HepG2 (cell line): Measurements from ENCODE around the gene ART1. TPM values are rescaled to one million over a fixed set of nuclear protein-coding genes. Genes with fewer than 3 reads are reported as not detected.

Source experiments
- ATAC-seq: fragments of 200-7000 bp; cut with Tn5 transposase; 3 replicates; pipeline ENCODE4 v1.9.1; 2020; ENCODE audit warnings: mild to moderate bottlenecking, moderate library complexity
- BruUV-seq: library from RNA; stranded (reverse); fragments of 400-500 nt; replicated peaks from 2 replicates; lab custom pipeline; 2021; lab: Mats Ljungman, UMichigan
- CTCF ChIA-PET: fragments of 300-600 bp; formaldehyde crosslinking; extraction: SDS; loops from one replicate; lab custom pipeline; 2021; ENCODE audit warnings: low total read pairs, inconsistent platforms, low intra/inter-chr PET ratio; lab: Yijun Ruan, JAX
- POLR2A ChIA-PET: fragments of 350-600 bp; sonication (Branson Sonifier 250); formaldehyde crosslinking; loops from one replicate; lab custom pipeline; 2020; ENCODE audit warnings: antibody characterized with exemption, inconsistent platforms; lab: Yijun Ruan, JAX
- DNase-seq: peaks from one replicate; pipeline ENCODE4 v3.0.0-alpha.2; 2015; ENCODE audit warnings: low spot score
- FAIRE-seq: peaks from 3 replicates; lab custom pipeline; 2011; peaks lifted over from hg19 to GRCh38; lab: Jason Lieb, UNC
- H2AFZ ChIP-seq: one replicate; pipeline ENCODE4 v1.6.1; 2011; ENCODE audit warnings: low read length, inconsistent platforms
- H3K27ac ChIP-seq: fragments of 300-600 bp; 3 replicates; pipeline ENCODE4 v1.8.0; 2011; ENCODE audit warnings: mixed run types, mild to moderate bottlenecking, mixed read lengths, low read length, inconsistent platforms; ENCODE audit not compliant: insufficient read depth; ENCODE audit errors: extremely low read length
- H3K27me3 ChIP-seq, 2 experiments: fragments of 200-600 bp in 1 of 2; 2 replicates in 1 of 2; 3 replicates in 1 of 2; pipeline versions ENCODE4 v1.6.0 to v1.8.0; 2011; ENCODE audit warnings: low read length in 2 of 2, mild to moderate bottlenecking in 2 of 2, moderate library complexity in 2 of 2, inconsistent platforms in 1 of 2; ENCODE audit not compliant: insufficient read depth in 2 of 2, control insufficient read depth in 1 of 2
- H3K36me3 ChIP-seq, 2 experiments: fragments of 200-600 bp in 1 of 2; replicated peaks in 1 of 2; 2 replicates in 1 of 2; 3 replicates in 1 of 2; pipeline versions ENCODE4 v1.5.1 to v1.8.0; 2011; ENCODE audit warnings: low read length in 2 of 2, inconsistent platforms in 1 of 2; ENCODE audit not compliant: insufficient read depth in 2 of 2, control insufficient read depth in 1 of 2
- H3K4me1 ChIP-seq: 2 replicates; pipeline ENCODE4 v1.5.1; 2012; ENCODE audit warnings: low read length, inconsistent platforms; ENCODE audit not compliant: insufficient read depth
- H3K4me2 ChIP-seq: 2 replicates; pipeline ENCODE4 v1.6.0; 2011; ENCODE audit warnings: low read depth, low read length, inconsistent platforms
- H3K4me3 ChIP-seq, 3 experiments: fragments of 200-600 bp in 1 of 3; sonication (generic), shearing (Covaris generic) in 1 of 3; replicated peaks in 1 of 3; 2 replicates each; pipeline ENCODE4 v1.5.1; 2011 to 2016; ENCODE audit warnings: low read length in 3 of 3, inconsistent platforms in 2 of 3, low read depth in 2 of 3, mild to moderate bottlenecking in 2 of 3, control low read depth in 1 of 3, mixed read lengths in 1 of 3; ENCODE audit not compliant: insufficient read depth in 1 of 3
- H3K79me2 ChIP-seq: one replicate; pipeline ENCODE4 v1.6.1; 2011; ENCODE audit warnings: low read length, inconsistent platforms; ENCODE audit not compliant: insufficient read depth
- H3K9ac ChIP-seq: 2 replicates; pipeline ENCODE4 v1.6.0; 2011; ENCODE audit warnings: mild to moderate bottlenecking, low read depth, low read length, inconsistent platforms; ENCODE audit not compliant: insufficient read depth
- H3K9me3 ChIP-seq: 2 replicates; pipeline ENCODE4 v1.5.1; 2012; ENCODE audit warnings: mild to moderate bottlenecking, low read length
- H4K20me1 ChIP-seq: 2 replicates; pipeline ENCODE4 v1.6.0; 2011; ENCODE audit warnings: inconsistent platforms, mild to moderate bottlenecking, low read length, moderate library complexity; ENCODE audit not compliant: insufficient read depth
- ATF1 ChIP-seq: IDR thresholded peaks from 2 replicates; pipeline ENCODE4 v1.6.1; 2016; ENCODE audit warnings: mild to moderate bottlenecking, control low read depth
- FOXO4 ChIP-seq: sonication (generic); formaldehyde crosslinking; conservative IDR thresholded peaks from 2 replicates; pipeline ENCODE4 v1.8.1; 2023; ENCODE audit warnings: missing genetic modification reagents
- GLI4 ChIP-seq: sonication (generic); formaldehyde crosslinking; IDR thresholded peaks from 2 replicates; pipeline ENCODE4 v1.5.1; 2020; ENCODE audit warnings: missing genetic modification reagents, mild to moderate bottlenecking, moderate library complexity, borderline replicate concordance
- HOXA7 ChIP-seq: sonication (generic); formaldehyde crosslinking; IDR thresholded peaks from 2 replicates; pipeline ENCODE4 v1.8.1; 2022; ENCODE audit warnings: mild to moderate bottlenecking, missing genetic modification reagents, moderate library complexity
- LBX2 ChIP-seq: sonication (generic); formaldehyde crosslinking; IDR thresholded peaks from 2 replicates; pipeline ENCODE4 v1.5.0; 2020; ENCODE audit warnings: missing genetic modification reagents, mild to moderate bottlenecking, borderline replicate concordance
- MBNL3 ChIP-seq: fragments of 250-450 bp; sonication (Bioruptor Pico); conservative IDR thresholded peaks from 2 replicates; pipeline ENCODE4 v1.8.0; 2022; ENCODE audit warnings: mild to moderate bottlenecking, inconsistent platforms
- MIXL1 ChIP-seq: IDR thresholded peaks from 2 replicates; pipeline ENCODE4 v1.6.1; 2016
- RBAK ChIP-seq: sonication (generic); formaldehyde crosslinking; IDR thresholded peaks from 2 replicates; pipeline ENCODE4 v1.5.1; 2020; ENCODE audit warnings: mild to moderate bottlenecking, missing genetic modification reagents
- RORA ChIP-seq: sonication (generic); formaldehyde crosslinking; IDR thresholded peaks from 2 replicates; pipeline ENCODE4 v1.5.0; 2020; ENCODE audit warnings: mild to moderate bottlenecking, missing genetic modification reagents, moderate library complexity
- ZNF20 ChIP-seq: sonication (generic); formaldehyde crosslinking; IDR thresholded peaks from 2 replicates; pipeline ENCODE4 v1.4.0; 2020; ENCODE audit warnings: mild to moderate bottlenecking, moderate library complexity, missing genetic modification reagents
- ZNF263 ChIP-seq: sonication (generic); formaldehyde crosslinking; IDR thresholded peaks from 2 replicates; pipeline ENCODE4 v1.4.0; 2020; ENCODE audit warnings: missing genetic modification reagents
- ZNF275 ChIP-seq: sonication (generic); formaldehyde crosslinking; IDR thresholded peaks from 2 replicates; pipeline ENCODE4 v1.8.0; 2022; ENCODE audit warnings: missing genetic modification reagents, mild to moderate bottlenecking, inconsistent platforms, borderline replicate concordance
- ZNF441 ChIP-seq: sonication (generic); formaldehyde crosslinking; IDR thresholded peaks from 2 replicates; pipeline ENCODE4 v1.7.0; 2021; ENCODE audit warnings: missing genetic modification reagents, borderline replicate concordance
- ZNF672 ChIP-seq: sonication (generic); formaldehyde crosslinking; IDR thresholded peaks from 2 replicates; pipeline ENCODE4 v1.8.1; 2022; ENCODE audit warnings: missing genetic modification reagents
- ZZZ3 ChIP-seq: sonication (generic); formaldehyde crosslinking; IDR thresholded peaks from 2 replicates; pipeline ENCODE4 v1.4.0; 2020; ENCODE audit warnings: missing genetic modification reagents, mild to moderate bottlenecking, borderline replicate concordance
- WGBS: methylation state at CpG from one replicate; pipeline ENCODE4 v1.1.6; 2017; ENCODE audit warnings: low lambda C conversion rate; 5-methylcytosine and 5-hydroxymethylcytosine counted together
- in situ Hi-C: cut with HindIII; loops from 2 replicates; pipeline ENCODE4 v1.10.0; 2017; ENCODE audit warnings: low pct_unique_long_range_greater_than_20kb; ENCODE audit not compliant: extremely low pct_ligation_motif_present
- intact Hi-C: fragments of 100-400 bp; cut with micrococcal nuclease; formaldehyde crosslinking; loops from one replicate; pipeline ENCODE4 v1.10.0; 2022; ENCODE audit not compliant: unreplicated experiment
- polyA plus RNA-seq, 8 experiments: library from polyadenylated mRNA; depleted of rRNA in 3 of 8; stranded (reverse) in 7 of 8; unstranded in 1 of 8; fragments of >200 nt; fragmentation: Illumina TruSeq in 4 of 8; extraction: Trizol in 4 of 8; gene quantifications; 2 replicates each; pipeline versions ENCODE4 v1.2.1 to v1.2.3, GENCODE V29; 2011 to 2016; ENCODE audit warnings: low read depth in 4 of 8, missing spikeins in 1 of 8, mixed read lengths in 1 of 8; ENCODE audit not compliant: insufficient read depth in 1 of 8
- total RNA-seq, 5 experiments: library from RNA; depleted of rRNA; stranded (reverse); fragments of >200 nt; fragmentation: Illumina TruSeq; extraction: Trizol; gene quantifications; 2 replicates each; pipeline ENCODE4 v1.2.3, GENCODE V29; 2016; ENCODE audit warnings: low read depth in 1 of 5

ART1 gene
- total and polyA plus RNA-seq, 2 of the 13 experiments (the other 11 are each of a cell fraction or from before 2014, with no cell fraction given): not detected

- TF ChIP-seq RORA (CRISPR knock-in tag) (no peak), ZNF275 (CRISPR knock-in tag) (no peak), LBX2 (no peak), ZNF672 (CRISPR knock-in tag) (no peak), MBNL3 (CRISPR knock-in tag) (no peak), ZNF263 (CRISPR knock-in tag) (no peak), ATF1 (no peak), ZNF20 (CRISPR knock-in tag) (no peak)
These were observed 39.3 kb downstream of the ART1 start (continued) for GRCh38 chr11:3684129-3684818.

- intact Hi-C loops: no loop called here
- no peak for FAIRE-seq
- ChIA-PET POLR2A (no interaction called here), CTCF (no interaction called here)
- H2AFZ ChIP-seq: no peak overlapping the region
- no peaks in the 10 kb centered on the region for H4K20me1 ChIP-seq
- in situ Hi-C loops: no loop called here
- TF ChIP-seq HOXA7 (no peak), MIXL1 (no peak), GLI4 (CRISPR knock-in tag) (no peak), ZNF441 (CRISPR knock-in tag) (no peak), FOXO4 (CRISPR knock-in tag) (no peak), RBAK (CRISPR knock-in tag) (no peak), ZZZ3 (CRISPR knock-in tag) (no peak), LBX2 (no peak)
- no peak overlapping the region for H3K4me3 ChIP-seq
- WGBS: 100% methylated on average over 2 of the region's 2 CpGs
- H3K4me1 ChIP-seq: no peaks in the 10 kb centered on the region
- H3K9me3 ChIP-seq: no peaks in the 10 kb centered on the region
- ATAC-seq: no peak
- H3K27me3 ChIP-seq: no peaks in the 10 kb centered on the region
- no peak overlapping the region for H3K27ac ChIP-seq
- H3K4me2 ChIP-seq: no peak overlapping the region
- DNase-seq: no peak
- BruUV-seq: no TSS peak
- H3K79me2 ChIP-seq: no peaks in the 10 kb centered on the region
- peaks cover 19 to 79% of the 10 kb centered on the region in 2 experiments for H3K36me3 ChIP-seq
- no peak overlapping the region for H3K9ac ChIP-seq
These were observed 39.9 kb downstream of the ART1 start for GRCh38 chr11:3684819-3685172.
